Endothelial cell of umbilical vein (primary cell): ENCODE results near the gene RABEPK. TPM values are rescaled to one million over a fixed set of nuclear protein-coding genes. Genes with fewer than 3 reads are reported as not detected.

Experiments
- Bru-seq: library from RNA; stranded (reverse); fragments of 400-500 nt; gene quantifications from one replicate; lab custom pipeline; 2021; lab: Mats Ljungman, UMichigan
- BruChase-seq, 2 experiments: library from RNA; stranded (reverse); fragments of 400-500 nt; gene quantifications; one replicate each; lab custom pipeline; 2021; lab: Mats Ljungman, UMichigan
- BruUV-seq: library from RNA; stranded (reverse); fragments of 400-500 nt; replicated peaks from 2 replicates; lab custom pipeline; 2021; lab: Mats Ljungman, UMichigan
- CTCF ChIA-PET: fragments of 300-600, 350-600 bp; sonication (Branson Sonifier 250); formaldehyde crosslinking; loops from one replicate; lab custom pipeline; 2021; ENCODE audit warnings: antibody characterized with exemption, inconsistent platforms; lab: Charles Lee
- POLR2A ChIA-PET: fragments of 300-600, 350-600 bp; sonication (Branson Sonifier 250); formaldehyde crosslinking; loops from one replicate; lab custom pipeline; 2021; ENCODE audit warnings: antibody characterized with exemption, inconsistent platforms; lab: Charles Lee
- DNase-seq: peaks from one replicate; pipeline ENCODE4 v3.0.0-alpha.2; 2011; ENCODE audit warnings: low read depth, low spot score
- FAIRE-seq: peaks from 2 replicates; lab custom pipeline; 2011; peaks lifted over from hg19 to GRCh38; lab: Jason Lieb, UNC
- H2AFZ ChIP-seq: 2 replicates; pipeline ENCODE4 v1.6.0; 2012; ENCODE audit warnings: low read depth, low read length, control low read depth, inconsistent platforms
- H3K27ac ChIP-seq: 2 replicates; pipeline ENCODE4 v1.5.1; 2011; ENCODE audit warnings: low read depth, mild to moderate bottlenecking, control low read depth, low read length, moderate library complexity; ENCODE audit not compliant: insufficient read depth
- H3K27me3 ChIP-seq, 2 experiments: 2 replicates each; pipeline versions ENCODE4 v1.6.0 to v1.6.1; 2011; ENCODE audit warnings: low read length in 2 of 2, mixed read lengths in 1 of 2; ENCODE audit not compliant: control insufficient read depth in 2 of 2, insufficient read depth in 2 of 2
- H3K36me3 ChIP-seq, 2 experiments: 2 replicates in 1 of 2; 3 replicates in 1 of 2; pipeline ENCODE4 v1.5.1; 2011; ENCODE audit warnings: low read length in 2 of 2, mild to moderate bottlenecking in 1 of 2, moderate library complexity in 1 of 2; ENCODE audit not compliant: control insufficient read depth in 2 of 2, insufficient read depth in 2 of 2; ENCODE audit errors: extremely low read depth in 1 of 2
- H3K4me1 ChIP-seq: 3 replicates; pipeline ENCODE4 v1.5.1; 2011; ENCODE audit warnings: mild to moderate bottlenecking, low read length; ENCODE audit not compliant: control insufficient read depth, insufficient read depth; ENCODE audit errors: extremely low read depth
- H3K4me2 ChIP-seq: 2 replicates; pipeline ENCODE4 v1.6.1; 2011; ENCODE audit warnings: low read length, control low read depth, mixed read lengths; ENCODE audit not compliant: insufficient read depth
- H3K4me3 ChIP-seq, 3 experiments: fragments of 200-600 bp in 1 of 3; sonication (generic), shearing (Covaris generic) in 1 of 3; replicated peaks in 1 of 3; 2 replicates each; pipeline ENCODE4 v1.5.1; 2011 to 2016; ENCODE audit warnings: control low read depth in 3 of 3, low read length in 3 of 3, mild to moderate bottlenecking in 2 of 3, inconsistent platforms in 1 of 3, low read depth in 1 of 3, moderate library complexity in 1 of 3; ENCODE audit not compliant: insufficient read depth in 1 of 3
- H3K79me2 ChIP-seq: 2 replicates; pipeline ENCODE4 v1.6.0; 2012; ENCODE audit warnings: low read length, inconsistent platforms; ENCODE audit not compliant: control insufficient read depth, insufficient read depth
- H3K9ac ChIP-seq: replicated peaks from 2 replicates; pipeline ENCODE3; 2011; ENCODE audit warnings: low read length, control low read depth; ENCODE audit not compliant: insufficient read depth; ENCODE audit errors: extremely low read depth
- H3K9me1 ChIP-seq: replicated peaks from 3 replicates; pipeline ENCODE4 v1.6.0; 2011; ENCODE audit warnings: mild to moderate bottlenecking, low read length; ENCODE audit not compliant: control insufficient read depth, insufficient read depth; ENCODE audit errors: extremely low read depth
- H3K9me3 ChIP-seq: replicated peaks from 2 replicates; pipeline ENCODE4 v1.5.1; 2012; ENCODE audit warnings: low read length, inconsistent platforms; ENCODE audit not compliant: control insufficient read depth, insufficient read depth
- H4K20me1 ChIP-seq: replicated peaks from 2 replicates; pipeline ENCODE3; 2011; ENCODE audit warnings: mild to moderate bottlenecking, low read length; ENCODE audit not compliant: control insufficient read depth, insufficient read depth; ENCODE audit errors: extremely low read depth
- GATA2 ChIP-seq: IDR thresholded peaks from 2 replicates; pipeline ENCODE4 v1.7.0; 2011; ENCODE audit warnings: low read depth, mild to moderate bottlenecking, moderate library complexity, mixed read lengths, low read length; ENCODE audit not compliant: insufficient read length, insufficient read depth
- POLR2A ChIP-seq: IDR thresholded peaks from 2 replicates; pipeline ENCODE4 v1.6.1; 2012; ENCODE audit warnings: low read depth, mild to moderate bottlenecking, control low read depth, low read length
- POLR2AphosphoS5 ChIP-seq: IDR thresholded peaks from 2 replicates; pipeline ENCODE4 v1.6.1; 2012; ENCODE audit warnings: low read depth, mild to moderate bottlenecking, control low read depth, low read length, moderate library complexity; ENCODE audit not compliant: insufficient read depth
- dilution Hi-C: fragments of 300-500 bp; cut with MboI; formaldehyde crosslinking; loops from one replicate; pipeline ENCODE4 v1.15.0; 2019; ENCODE audit warnings: low sequenced_read_pairs; ENCODE audit not compliant: extremely low pct_ligation_motif_present
- intact Hi-C: fragments of 100-400 bp; cut with micrococcal nuclease; formaldehyde crosslinking; loops from one replicate; pipeline ENCODE4 v1.10.0; 2022
- long read RNA-seq: library from polyadenylated mRNA; stranded (forward); transcript quantifications from one replicate; pipeline ENCODE4 v2.0.0, GENCODE V29; 2021
- polyA minus RNA-seq, 3 experiments: library from RNA; depleted of rRNA, polyadenylated mRNA; stranded (reverse); fragments of >200 nt; gene quantifications; 1 replicate in 1 of 3; 2 replicates in 2 of 3; pipeline ENCODE4 v1.2.3, GENCODE V29; 2011
- polyA plus RNA-seq, 4 experiments: library from polyadenylated mRNA; depleted of rRNA in 3 of 4; stranded (reverse) in 3 of 4; unstranded in 1 of 4; fragments of >200 nt; gene quantifications; 2 replicates each; pipeline versions ENCODE4 v1.2.1 to v1.2.3, GENCODE V29; 2011 to 2012; ENCODE audit warnings: missing spikeins in 1 of 4
- total RNA-seq: library from RNA; stranded (reverse); gene quantifications from 2 replicates; pipeline ENCODE4 v1.2.3, GENCODE V29; 2021
- TF ChIP-seq, protein P1 (sequence below): IDR thresholded peaks from 2 replicates; pipeline ENCODE4 v1.6.1; 2011; ENCODE audit not compliant: insufficient read depth, insufficient read length

RABEPK gene, protein sequence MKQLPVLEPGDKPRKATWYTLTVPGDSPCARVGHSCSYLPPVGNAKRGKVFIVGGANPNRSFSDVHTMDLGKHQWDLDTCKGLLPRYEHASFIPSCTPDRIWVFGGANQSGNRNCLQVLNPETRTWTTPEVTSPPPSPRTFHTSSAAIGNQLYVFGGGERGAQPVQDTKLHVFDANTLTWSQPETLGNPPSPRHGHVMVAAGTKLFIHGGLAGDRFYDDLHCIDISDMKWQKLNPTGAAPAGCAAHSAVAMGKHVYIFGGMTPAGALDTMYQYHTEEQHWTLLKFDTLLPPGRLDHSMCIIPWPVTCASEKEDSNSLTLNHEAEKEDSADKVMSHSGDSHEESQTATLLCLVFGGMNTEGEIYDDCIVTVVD
- total RNA-seq (18.2 and 19.1 TPM in 2 replicates), polyA plus RNA-seq (23.0 and 23.5 TPM in 2 replicates), polyA minus RNA-seq (18.7 and 22.1 TPM in 2 replicates), Bru-seq, nascent RNA (percentile 54 among the genes with signal in this experiment), BruChase-seq, experiment 1, labeled RNA remaining after a 6-hour chase (percentile 56 among the genes with signal in this experiment), BruChase-seq, experiment 2, labeled RNA remaining after a 2-hour chase (percentile 52 among the genes with signal in this experiment)
- polyA plus RNA-seq (2011; cell fraction: cytosol; rRNA removed), result 32.6 and 35.5 TPM in 2 replicates
- polyA plus RNA-seq (2011; cell fraction: nucleus; rRNA removed), result 16.1 and 19.4 TPM in 2 replicates
- 30.5 and 36.5 TPM in 2 replicates for polyA plus RNA-seq (2012)
- polyA minus RNA-seq (2011; cell fraction: cytosol; rRNA and poly(A)+ RNA removed), result 26.9 TPM
- polyA minus RNA-seq (2011; cell fraction: nucleus; rRNA and poly(A)+ RNA removed), result 3.6 and 4.6 TPM in 2 replicates
- long read RNA-seq, transcript RABEPK-204 (9 exons, 1,466 nt), result major isoform, 31 of 89 reads
- long read RNA-seq, transcript RABEPK-202 (8 exons, 1,504 nt), result minor isoform, 15 of 89 reads
- long read RNA-seq, partial matches to known transcripts, result 17 of 89 reads
- long read RNA-seq, other reads (novel, unspliced or antisense), result 22 of 89 reads

DNA sequence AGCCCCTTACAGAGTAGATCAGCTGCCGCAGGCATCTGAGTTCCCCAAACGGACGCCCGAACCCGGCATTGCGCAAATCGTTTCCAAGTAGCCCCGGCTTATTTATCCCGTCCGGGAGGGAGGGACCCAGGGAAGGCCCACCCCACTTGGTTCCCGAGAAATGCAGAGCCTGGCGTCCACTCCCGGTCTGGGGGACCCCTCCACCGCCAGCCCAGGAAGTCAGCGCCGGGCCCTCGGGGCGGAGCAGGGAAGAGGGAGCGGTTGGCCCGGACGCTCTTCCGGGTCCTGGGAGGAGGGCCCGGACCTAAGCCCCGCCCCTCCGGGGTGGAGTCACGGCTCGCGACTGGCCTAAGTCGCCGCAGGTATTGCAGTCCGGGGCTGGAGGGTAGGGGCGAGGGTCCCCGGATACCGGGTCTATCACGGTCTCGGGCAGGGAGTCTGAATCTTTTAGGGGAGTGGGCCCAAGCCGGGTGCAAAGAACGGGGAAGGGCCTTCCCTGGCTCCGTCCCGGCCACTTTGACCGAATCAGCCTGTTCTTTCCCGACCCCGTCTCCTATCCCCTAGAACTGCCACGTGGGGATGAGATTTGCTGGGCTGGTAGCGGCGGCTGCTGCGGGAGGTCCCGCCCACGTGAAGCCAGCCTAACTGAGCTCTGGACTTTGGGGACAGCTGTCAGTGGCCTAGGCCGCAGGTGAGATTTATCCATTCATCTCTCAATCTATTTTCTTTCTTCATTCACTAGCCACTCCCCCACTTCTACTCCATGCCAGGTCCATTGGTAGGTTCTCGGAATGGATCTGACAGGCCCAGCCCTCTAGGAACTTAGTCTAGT, at the start of gene RABEPK:
TSS of gene RABEPK (plus strand) at position 327 of the 832 bp plus-strand sequence. CDS start 2,472 bp downstream, outside the sequence.
- TF ChIP-seq GATA2, result no peak
- peak; percentile 93 for TF ChIP-seq POLR2A
- peak; percentile 95 for TF ChIP-seq POLR2AphosphoS5
- TF ChIP-seq, protein P1, sequence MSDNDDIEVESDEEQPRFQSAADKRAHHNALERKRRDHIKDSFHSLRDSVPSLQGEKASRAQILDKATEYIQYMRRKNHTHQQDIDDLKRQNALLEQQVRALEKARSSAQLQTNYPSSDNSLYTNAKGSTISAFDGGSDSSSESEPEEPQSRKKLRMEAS, result peak; percentile 64
- intact Hi-C loops, result loop anchor here (1.0 to 5.0 kb wide), 4 partner anchors 11 to 258 kb away; partner anchors contain the start of genes GOLGA1, HSPA5 and PPP6C
- Histone ChIP-seq H3K4me1 (peaks cover 6% of the 10 kb centered on the region), H3K27me3 (peaks cover 2 to 3% of the 10 kb centered on the region in 2 experiments), H3K4me2 (peak within 1 kb of the TSS; percentile 79), H3K36me3 (no peaks in the 10 kb centered on the region), H2AFZ (peak within 1 kb of the TSS; percentile 97), H4K20me1 (no peaks in the 10 kb centered on the region), H3K9me3 (no peaks in the 10 kb centered on the region), H3K9ac (peak within 1 kb of the TSS; percentile 92), H3K9me1 (no peaks in the 10 kb centered on the region), H3K27ac (peak within 1 kb of the TSS; percentile 81), H3K4me3 (peak within 1 kb of the TSS; percentile 78 to 91 (median 80)), H3K79me2 (peaks cover 5% of the 10 kb centered on the region)
- FAIRE-seq (peak; percentile 92), DNase-seq (peak; percentile 94)
- CTCF ChIA-PET, result interaction anchor here (0.8 kb wide), 1 partner anchor 11 kb away, joined by 3 read pairs; no protein-coding TSS in a partner anchor
- dilution Hi-C loops, result no loop called here
- BruUV-seq, result TSS peak; percentile 94
- POLR2A ChIA-PET, result interaction anchor here (1.0 kb wide), 1 partner anchor 41 kb away, joined by 6 read pairs; the partner anchor contains the start of gene HSPA5
